Vagina (tissue), 2 donors: ENCODE data around the gene QARS1. TPM values are rescaled to one million over a fixed set of nuclear protein-coding genes. Genes with fewer than 3 reads are reported as not detected.

Source experiments
- DNase-seq, 2 donors: peaks; one replicate each; pipeline ENCODE4 v3.0.0-alpha.2; 2017; ENCODE audit errors: extremely low spot score in 2 of 2
- H3K27ac ChIP-seq: fragments of 200-600 bp; sonication (generic); one replicate; pipeline ENCODE4 v1.5.1; 2019
- H3K27me3 ChIP-seq: fragments of 200-600 bp; sonication (generic); one replicate; pipeline ENCODE4 v1.5.1; 2019
- H3K36me3 ChIP-seq, 2 donors: fragments of 200-600 bp; sonication (generic); one replicate each; pipeline ENCODE4 v1.5.1; 2017 to 2019
- H3K4me1 ChIP-seq: fragments of 200-600 bp; sonication (generic); one replicate; pipeline ENCODE4 v1.5.1; 2019
- H3K4me3 ChIP-seq, 2 donors: fragments of 200-600 bp; sonication (generic); 1 replicate in 1 of 2; 2 replicates in 1 of 2; pipeline ENCODE4 v1.5.1; 2016 to 2019
- H3K9me3 ChIP-seq: fragments of 200-600 bp; sonication (generic); one replicate; pipeline ENCODE4 v1.5.1; 2019
- CTCF ChIP-seq, 3 experiments: fragments of 450-650 bp in 2 of 3; fragments of 200-600 bp in 1 of 3; sonication (generic) in 1 of 3; IDR thresholded peaks; one replicate each; pipeline ENCODE4 v1.5.1; 2017 to 2019; ENCODE audit warnings: antibody characterized with exemption in 3 of 3, mild to moderate bottlenecking in 2 of 3, moderate library complexity in 2 of 3
- POLR2A ChIP-seq, 2 donors: fragments of 450-650 bp; IDR thresholded peaks; one replicate each; pipeline ENCODE4 v1.6.1; 2017; ENCODE audit warnings: antibody characterized with exemption in 2 of 2, mild to moderate bottlenecking in 2 of 2, moderate library complexity in 2 of 2
- POLR2AphosphoS5 ChIP-seq, 2 donors: sonication (generic); formaldehyde crosslinking; IDR thresholded peaks; one replicate each; pipeline ENCODE4 v1.9.0; 2017; ENCODE audit warnings: antibody characterized with exemption in 2 of 2, mild to moderate bottlenecking in 2 of 2, low read depth in 1 of 2; ENCODE audit not compliant: insufficient read depth in 1 of 2
- intact Hi-C: fragments of 100-400 bp; cut with DNase I; formaldehyde crosslinking; loops from one replicate; pipeline ENCODE4 v1.15.1; 2023
- total RNA-seq: library from RNA; depleted of rRNA; stranded (reverse); fragments of >200 nt; gene quantifications from one replicate; pipeline ENCODE4 v1.2.3, GENCODE V29; 2016

Gene QARS1
- total RNA-seq, 1 donor from 2014 or later = 223 TPM

- Histone ChIP-seq H3K27ac (no peak overlapping the region), H3K36me3 (peaks cover 0 to 10% of the 10 kb centered on the region in 2 donors), H3K9me3 (no peaks in the 10 kb centered on the region), H3K27me3 (no peaks in the 10 kb centered on the region), H3K4me3 (no peak overlapping the region), H3K4me1 (peaks cover 14% of the 10 kb centered on the region)
- DNase-seq = no peak
- intact Hi-C loops = no loop called here
- TF ChIP-seq POLR2AphosphoS5 (IDR thresholded peaks at IDR 0.05; ENCODE audit: insufficient read depth in 1 of 2, low read depth in 1 of 2) (no peak), POLR2A (IDR thresholded peaks at IDR 0.05) (no peak), CTCF (IDR thresholded peaks at IDR 0.05) (no peak)
Observed at GRCh38 chr3:49081429-49081828, 23.1 kb downstream of the QARS1 start.

- Histone ChIP-seq H3K4me3 (no peak overlapping the region), H3K27ac (no peak overlapping the region), H3K9me3 (no peaks in the 10 kb centered on the region), H3K36me3 (peaks cover 0 to 32% of the 10 kb centered on the region in 2 donors), H3K4me1 (peaks cover 13% of the 10 kb centered on the region), H3K27me3 (no peaks in the 10 kb centered on the region)
- intact Hi-C loops = no loop called here
- TF ChIP-seq POLR2AphosphoS5 (IDR thresholded peaks at IDR 0.05; ENCODE audit: insufficient read depth in 1 of 2, low read depth in 1 of 2) (no peak), CTCF (IDR thresholded peaks at IDR 0.05) (no peak), POLR2A (IDR thresholded peaks at IDR 0.05) (no peak)
- DNase-seq = no peak
Observed at GRCh38 chr3:49079270-49079669, 25.3 kb downstream of the QARS1 start.

- Histone ChIP-seq H3K36me3 (peaks cover 0 to 58% of the 10 kb centered on the region in 2 donors), H3K27me3 (no peaks in the 10 kb centered on the region), H3K4me3 (no peak overlapping the region), H3K9me3 (no peaks in the 10 kb centered on the region), H3K4me1 (peaks cover 7% of the 10 kb centered on the region), H3K27ac (no peak overlapping the region)
- no peak for DNase-seq
- TF ChIP-seq CTCF (IDR thresholded peaks at IDR 0.05) = no peak
- intact Hi-C loops = no loop called here
Observed at GRCh38 chr3:49076646-49077045, 27.9 kb downstream of the QARS1 start.

GRCh38 chr3:49076116-49076515, 28.4 kb downstream of the QARS1 start:
- Histone ChIP-seq H3K4me1 (peaks cover 2% of the 10 kb centered on the region), H3K36me3 (peaks cover 0 to 63% of the 10 kb centered on the region in 2 donors), H3K27ac (no peak overlapping the region), H3K4me3 (no peak overlapping the region), H3K9me3 (no peaks in the 10 kb centered on the region), H3K27me3 (no peaks in the 10 kb centered on the region)
- TF ChIP-seq CTCF (IDR thresholded peaks at IDR 0.05) (no peak), POLR2AphosphoS5 (IDR thresholded peaks at IDR 0.05; ENCODE audit: insufficient read depth in 1 of 2, low read depth in 1 of 2) (no peak), POLR2A (IDR thresholded peaks at IDR 0.05) (no peak)
- intact Hi-C loops = no loop called here
- no peak for DNase-seq

- intact Hi-C loops = no loop called here
- Histone ChIP-seq H3K36me3 (peaks cover 0 to 60% of the 10 kb centered on the region in 2 donors), H3K4me1 (no peaks in the 10 kb centered on the region), H3K27me3 (no peaks in the 10 kb centered on the region), H3K27ac (no peak overlapping the region), H3K9me3 (no peaks in the 10 kb centered on the region), H3K4me3 (no peak overlapping the region)
- TF ChIP-seq POLR2A (IDR thresholded peaks at IDR 0.05) (no peak), POLR2AphosphoS5 (IDR thresholded peaks at IDR 0.05; ENCODE audit: insufficient read depth in 1 of 2, low read depth in 1 of 2) (no peak), CTCF (IDR thresholded peaks at IDR 0.05) (no peak)
- DNase-seq = no peak
Observed at GRCh38 chr3:49058011-49058410, 46.5 kb downstream of the QARS1 start.
